SK-N-SH (cell line): Measurements from ENCODE around the gene ABCE1.

Source experiments
- EP300 ChIP-seq, 2 experiments: IDR thresholded peaks; 2 replicates each; pipeline versions ENCODE4 v1.4.0 to v1.6.1; 2012; ENCODE audit warnings: borderline replicate concordance in 1 of 2, low read depth in 1 of 2, low read length in 1 of 2
- MXI1 ChIP-seq: IDR thresholded peaks from 2 replicates; pipeline ENCODE4 v1.6.1; 2012; ENCODE audit warnings: mild to moderate bottlenecking, low read depth, low read length, improper control_type of control experiment
- TAF1 ChIP-seq: IDR thresholded peaks from 2 replicates; pipeline ENCODE4 v1.6.1; 2012; ENCODE audit warnings: low read depth, mild to moderate bottlenecking, low read length, moderate library complexity, borderline replicate concordance
- TF ChIP-seq, protein P1 (sequence below): fragments of 200-600 bp; sonication (generic); IDR thresholded peaks from 2 replicates; pipeline ENCODE4 v1.6.1; 2017; ENCODE audit warnings: antibody characterized with exemption, mild to moderate bottlenecking, moderate library complexity
- TF ChIP-seq, protein P2 (sequence below): IDR thresholded peaks from 2 replicates; pipeline ENCODE4 v1.4.0; 2012; ENCODE audit warnings: low read depth, borderline replicate concordance

DNA sequence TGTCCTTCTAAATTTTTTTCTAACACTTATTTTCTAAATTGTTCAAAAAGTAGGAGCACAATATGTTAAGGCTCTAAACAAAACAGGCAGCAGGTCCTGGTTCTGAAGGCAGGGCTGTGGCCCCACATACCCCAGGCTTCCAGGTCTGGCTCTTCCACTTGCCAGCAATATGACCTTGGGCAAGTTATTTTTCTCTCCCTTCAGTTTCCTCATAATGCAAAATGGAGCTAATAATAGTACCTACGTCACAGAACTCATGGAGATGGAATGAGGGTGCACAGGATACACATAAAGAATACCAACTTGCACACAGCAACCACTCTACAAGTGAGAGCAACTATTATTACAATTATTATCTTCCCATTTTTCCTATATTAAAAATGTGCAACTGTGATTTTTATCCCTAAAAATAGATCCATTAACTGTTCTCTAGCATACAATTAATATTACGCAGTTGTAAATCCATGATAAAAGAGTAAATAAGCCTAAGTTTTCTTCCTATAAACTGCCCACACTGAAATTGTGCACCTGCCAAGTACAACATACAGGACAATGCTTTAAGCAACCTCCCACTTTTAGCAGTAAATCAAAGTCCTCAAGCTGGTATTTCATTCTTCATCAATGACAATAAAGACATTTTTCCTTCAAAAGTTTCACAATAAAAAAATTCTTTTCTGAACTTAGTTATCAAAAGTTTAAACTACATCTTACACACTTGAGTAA, 55.2 kb downstream of the ABCE1 start:
- TF ChIP-seq, protein P1, sequence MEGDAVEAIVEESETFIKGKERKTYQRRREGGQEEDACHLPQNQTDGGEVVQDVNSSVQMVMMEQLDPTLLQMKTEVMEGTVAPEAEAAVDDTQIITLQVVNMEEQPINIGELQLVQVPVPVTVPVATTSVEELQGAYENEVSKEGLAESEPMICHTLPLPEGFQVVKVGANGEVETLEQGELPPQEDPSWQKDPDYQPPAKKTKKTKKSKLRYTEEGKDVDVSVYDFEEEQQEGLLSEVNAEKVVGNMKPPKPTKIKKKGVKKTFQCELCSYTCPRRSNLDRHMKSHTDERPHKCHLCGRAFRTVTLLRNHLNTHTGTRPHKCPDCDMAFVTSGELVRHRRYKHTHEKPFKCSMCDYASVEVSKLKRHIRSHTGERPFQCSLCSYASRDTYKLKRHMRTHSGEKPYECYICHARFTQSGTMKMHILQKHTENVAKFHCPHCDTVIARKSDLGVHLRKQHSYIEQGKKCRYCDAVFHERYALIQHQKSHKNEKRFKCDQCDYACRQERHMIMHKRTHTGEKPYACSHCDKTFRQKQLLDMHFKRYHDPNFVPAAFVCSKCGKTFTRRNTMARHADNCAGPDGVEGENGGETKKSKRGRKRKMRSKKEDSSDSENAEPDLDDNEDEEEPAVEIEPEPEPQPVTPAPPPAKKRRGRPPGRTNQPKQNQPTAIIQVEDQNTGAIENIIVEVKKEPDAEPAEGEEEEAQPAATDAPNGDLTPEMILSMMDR: no peak
- no peak for TF ChIP-seq EP300 (IDR thresholded peaks at IDR 0.05; ENCODE audit: borderline replicate concordance in 1 of 2, low read depth in 1 of 2, low read length in 1 of 2)
- no peak for TF ChIP-seq MXI1
- TF ChIP-seq, protein P2, sequence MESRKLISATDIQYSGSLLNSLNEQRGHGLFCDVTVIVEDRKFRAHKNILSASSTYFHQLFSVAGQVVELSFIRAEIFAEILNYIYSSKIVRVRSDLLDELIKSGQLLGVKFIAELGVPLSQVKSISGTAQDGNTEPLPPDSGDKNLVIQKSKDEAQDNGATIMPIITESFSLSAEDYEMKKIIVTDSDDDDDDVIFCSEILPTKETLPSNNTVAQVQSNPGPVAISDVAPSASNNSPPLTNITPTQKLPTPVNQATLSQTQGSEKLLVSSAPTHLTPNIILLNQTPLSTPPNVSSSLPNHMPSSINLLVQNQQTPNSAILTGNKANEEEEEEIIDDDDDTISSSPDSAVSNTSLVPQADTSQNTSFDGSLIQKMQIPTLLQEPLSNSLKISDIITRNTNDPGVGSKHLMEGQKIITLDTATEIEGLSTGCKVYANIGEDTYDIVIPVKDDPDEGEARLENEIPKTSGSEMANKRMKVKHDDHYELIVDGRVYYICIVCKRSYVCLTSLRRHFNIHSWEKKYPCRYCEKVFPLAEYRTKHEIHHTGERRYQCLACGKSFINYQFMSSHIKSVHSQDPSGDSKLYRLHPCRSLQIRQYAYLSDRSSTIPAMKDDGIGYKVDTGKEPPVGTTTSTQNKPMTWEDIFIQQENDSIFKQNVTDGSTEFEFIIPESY: no peak
- no peak for TF ChIP-seq TAF1
